Astrocyte (in vitro differentiated cells and primary cell): ENCODE data around the gene BANP. TPM values are rescaled to one million over a fixed set of nuclear protein-coding genes. Genes with fewer than 3 reads are reported as not detected.

ENCODE experiments used
- DNase-seq: peaks from one replicate; pipeline ENCODE4 v3.0.0-alpha.2; 2010; ENCODE audit warnings: low read depth
- FAIRE-seq: peaks from 2 replicates; lab custom pipeline; 2011; peaks lifted over from hg19 to GRCh38; lab: Jason Lieb, UNC
- H2AFZ ChIP-seq: 2 replicates; pipeline ENCODE4 v1.6.0; 2012; ENCODE audit warnings: low read depth, low read length, inconsistent platforms
- H3K27ac ChIP-seq: 2 replicates; pipeline ENCODE4 v1.5.1; 2011; ENCODE audit warnings: low read depth, low read length, inconsistent platforms
- H3K27me3 ChIP-seq: 2 replicates; pipeline ENCODE4 v1.6.0; 2011; ENCODE audit warnings: low read length, inconsistent platforms; ENCODE audit not compliant: insufficient read depth
- H3K36me3 ChIP-seq: 2 replicates; pipeline ENCODE4 v1.5.1; 2011; ENCODE audit warnings: low read length, inconsistent platforms; ENCODE audit not compliant: insufficient read depth
- H3K4me1 ChIP-seq: 2 replicates; pipeline ENCODE4 v1.5.1; 2011; ENCODE audit warnings: low read length, inconsistent platforms; ENCODE audit not compliant: insufficient read depth
- H3K4me2 ChIP-seq: 2 replicates; pipeline ENCODE4 v1.6.0; 2012; ENCODE audit warnings: low read length, inconsistent platforms
- H3K4me3 ChIP-seq: 2 replicates; pipeline ENCODE4 v1.5.1; 2011; ENCODE audit warnings: low read depth, mild to moderate bottlenecking, low read length, inconsistent platforms; ENCODE audit not compliant: insufficient read depth
- H3K79me2 ChIP-seq: 2 replicates; pipeline ENCODE4 v1.6.0; 2012; ENCODE audit warnings: mild to moderate bottlenecking, low read length, inconsistent platforms; ENCODE audit not compliant: insufficient read depth
- H3K9ac ChIP-seq: 2 replicates; pipeline ENCODE4 v1.6.0; 2012; ENCODE audit warnings: mild to moderate bottlenecking, low read length, inconsistent platforms
- H3K9me3 ChIP-seq: 2 replicates; pipeline ENCODE4 v1.5.1; 2012; ENCODE audit warnings: low read depth, mild to moderate bottlenecking, low read length, inconsistent platforms; ENCODE audit not compliant: insufficient read depth
- H4K20me1 ChIP-seq: 2 replicates; pipeline ENCODE4 v1.6.0; 2012; ENCODE audit warnings: low read length, inconsistent platforms; ENCODE audit not compliant: insufficient read depth
- H3K27ac Mint-ChIP-seq: one replicate; pipeline ENCODE4 v1.8.0; 2021; ENCODE audit warnings: mild to moderate bottlenecking, mixed read lengths; ENCODE audit not compliant: unreplicated experiment
- H3K27me3 Mint-ChIP-seq: one replicate; pipeline ENCODE4 v1.8.0; 2021; ENCODE audit warnings: low read depth, mixed read lengths; ENCODE audit not compliant: unreplicated experiment
- H3K36me3 Mint-ChIP-seq: one replicate; pipeline ENCODE4 v1.8.0; 2021; ENCODE audit warnings: low read depth, mixed read lengths; ENCODE audit not compliant: unreplicated experiment
- H3K4me1 Mint-ChIP-seq: one replicate; pipeline ENCODE4 v1.8.0; 2021; ENCODE audit warnings: low read depth, mixed read lengths; ENCODE audit not compliant: unreplicated experiment
- H3K4me3 Mint-ChIP-seq: one replicate; pipeline ENCODE4 v1.8.0; 2021; ENCODE audit warnings: mild to moderate bottlenecking, moderate library complexity, mixed read lengths; ENCODE audit not compliant: unreplicated experiment
- H3K9me3 Mint-ChIP-seq: one replicate; pipeline ENCODE4 v1.8.0; 2021; ENCODE audit warnings: mild to moderate bottlenecking, mixed read lengths; ENCODE audit not compliant: unreplicated experiment
- CTCF ChIP-seq: IDR thresholded peaks from 2 replicates; pipeline ENCODE4 v1.5.1; 2011; ENCODE audit warnings: low read depth, mild to moderate bottlenecking, inconsistent platforms, low read length, moderate library complexity; ENCODE audit not compliant: insufficient read depth
- EZH2 ChIP-seq: IDR thresholded peaks from 2 replicates; pipeline ENCODE4 v1.6.1; 2012; ENCODE audit warnings: mild to moderate bottlenecking, low read length, inconsistent platforms; ENCODE audit not compliant: insufficient read depth
- total RNA-seq: library from RNA; stranded (reverse); gene quantifications from 2 replicates; pipeline ENCODE4 v1.2.1, GENCODE V29; 2021

The BANP gene
- total RNA-seq, 1 donor from 2014 or later = 28.9 TPM

DNA sequence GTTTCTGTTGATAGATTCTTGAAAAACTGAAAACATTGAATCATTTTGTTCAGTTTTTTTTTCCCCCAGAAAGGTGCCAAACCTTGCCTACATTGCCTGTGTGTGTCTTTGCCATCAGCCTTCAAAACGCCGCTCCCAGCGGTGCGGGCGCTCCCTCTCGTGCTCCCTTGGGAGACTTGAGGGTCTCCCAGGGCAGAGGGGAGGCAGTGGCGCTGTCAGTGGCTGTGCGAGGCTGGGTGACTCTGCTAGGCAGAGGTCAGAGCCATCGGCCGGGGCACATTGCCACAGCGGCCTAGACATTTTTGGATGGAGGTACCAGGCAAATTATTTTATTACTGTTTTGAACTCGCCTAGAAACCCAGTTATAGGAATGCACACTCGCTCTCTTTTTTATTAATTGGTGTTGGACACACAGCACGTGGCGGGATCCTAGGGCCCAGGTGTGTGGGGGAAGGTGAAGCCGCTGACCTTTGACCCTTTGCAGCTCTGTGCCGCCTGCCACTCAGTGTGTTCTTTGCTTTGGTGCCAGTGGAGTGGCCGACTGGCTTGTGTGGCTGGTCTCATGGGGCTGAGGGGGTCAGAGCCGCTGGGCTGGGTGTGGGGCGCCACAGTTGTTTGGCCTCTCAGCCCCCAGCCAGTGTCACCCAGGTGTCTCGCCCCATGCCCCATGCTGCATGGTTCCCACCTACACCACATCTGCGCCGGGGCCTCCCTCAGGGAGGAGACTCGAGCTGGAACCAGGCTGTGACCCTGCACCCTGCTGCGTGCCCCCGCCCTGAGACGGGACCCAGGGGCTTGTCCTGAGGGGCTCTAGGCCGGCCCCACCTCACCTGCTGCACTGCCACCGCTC, 115.7 kb downstream of the BANP start:
- Histone ChIP-seq H3K4me2 (no peak overlapping the region), H3K27ac (no peak overlapping the region), H3K9ac (no peak overlapping the region), H3K4me3 (no peak overlapping the region), H4K20me1 (no peaks in the 10 kb centered on the region), H3K4me1 (peaks cover 18% of the 10 kb centered on the region), H3K27me3 (no peaks in the 10 kb centered on the region), H3K79me2 (no peaks in the 10 kb centered on the region), H3K9me3 (no peaks in the 10 kb centered on the region), H3K36me3 (no peaks in the 10 kb centered on the region), H2AFZ (no peak overlapping the region)
- TF ChIP-seq CTCF = no peak
- no peak for TF ChIP-seq EZH2
- FAIRE-seq = no peak
- Mint-ChIP-seq H3K27me3 (no peaks in the 10 kb centered on the region), H3K4me1 (peaks cover 23% of the 10 kb centered on the region), H3K9me3 (no peaks in the 10 kb centered on the region), H3K36me3 (peaks cover 21% of the 10 kb centered on the region), H3K4me3 (no peak overlapping the region), H3K27ac (peak overlapping the region; percentile 12)
- DNase-seq = no peak

DNA sequence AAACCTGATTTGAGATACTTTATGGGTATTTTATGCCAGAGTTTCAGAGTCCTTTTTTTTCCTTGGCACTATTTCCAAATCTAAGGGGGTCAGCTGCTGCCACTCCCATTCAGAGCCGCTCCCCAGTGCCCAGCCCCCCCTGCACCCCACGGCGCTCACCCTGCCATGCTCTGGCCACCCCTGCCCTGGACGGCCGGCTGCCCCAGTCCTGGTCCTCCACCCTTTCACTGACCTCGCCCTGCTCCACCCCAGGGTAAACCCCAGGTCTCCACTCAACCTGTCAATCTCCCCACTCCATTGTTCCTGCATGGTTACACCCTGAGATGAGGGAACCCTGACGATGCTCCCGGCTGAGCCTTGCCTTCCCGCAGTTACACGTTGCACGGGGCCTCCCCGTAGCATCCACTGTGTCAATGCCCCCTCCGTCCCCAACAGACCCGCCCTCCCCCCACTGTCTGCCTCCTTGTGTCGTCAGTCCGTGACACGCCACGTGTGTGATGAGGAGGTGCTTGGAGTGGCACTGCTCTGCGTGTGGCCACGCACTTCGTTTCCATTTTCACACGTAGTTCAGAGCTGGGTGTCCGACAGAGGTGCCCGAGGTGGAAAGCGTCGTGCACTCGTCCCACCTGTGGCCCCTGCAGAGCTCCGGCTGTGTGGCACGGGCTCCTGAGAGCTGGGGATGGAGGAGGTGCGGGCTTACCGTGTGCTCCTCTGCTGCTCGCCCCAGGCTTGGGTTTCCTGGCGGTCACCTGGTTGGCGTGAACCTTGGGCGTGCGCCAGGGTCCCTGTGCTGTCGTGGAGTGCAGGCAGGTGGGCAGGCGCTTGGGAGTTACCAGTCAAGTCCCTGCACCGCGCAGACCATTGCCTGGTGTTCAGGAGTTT, 116.5 kb downstream of the BANP start:
- H3K4me1 Mint-ChIP-seq = peaks cover 15% of the 10 kb centered on the region
- no peak overlapping the region for H3K27ac ChIP-seq
- DNase-seq = no peak

More for the DNA sequence above, 116.5 kb downstream of the BANP start:
- TF ChIP-seq EZH2 = no peak
- no peak for TF ChIP-seq CTCF
- no peak overlapping the region for H3K4me3 Mint-ChIP-seq
- no peak overlapping the region for H2AFZ ChIP-seq
- peaks cover 16% of the 10 kb centered on the region for H3K36me3 Mint-ChIP-seq
- H3K9ac ChIP-seq = no peak overlapping the region
- H3K79me2 ChIP-seq = no peaks in the 10 kb centered on the region
- no peak overlapping the region for H3K4me2 ChIP-seq
- FAIRE-seq = no peak
- no peaks in the 10 kb centered on the region for H3K9me3 ChIP-seq
- H3K27me3 Mint-ChIP-seq = no peaks in the 10 kb centered on the region
- H3K27ac Mint-ChIP-seq = no peak overlapping the region
- H3K36me3 ChIP-seq = no peaks in the 10 kb centered on the region
- H4K20me1 ChIP-seq = no peaks in the 10 kb centered on the region
- H3K9me3 Mint-ChIP-seq = no peaks in the 10 kb centered on the region
- no peaks in the 10 kb centered on the region for H3K27me3 ChIP-seq
- H3K4me1 ChIP-seq = peaks cover 9% of the 10 kb centered on the region
- H3K4me3 ChIP-seq = no peak overlapping the region
